GM12865 (cell line): ENCODE measurements around the gene FAAH.

ENCODE experiments used
- DNase-seq: peaks from one replicate; pipeline ENCODE4 v3.0.0; 2010; ENCODE audit warnings: low read depth
- H3K4me3 ChIP-seq: 2 replicates; pipeline ENCODE4 v1.5.1; 2011; ENCODE audit warnings: mild to moderate bottlenecking, low read depth, low read length, control low read depth
- CTCF ChIP-seq: IDR thresholded peaks from 2 replicates; pipeline ENCODE4 v1.5.1; 2011; ENCODE audit warnings: low read length, control low read depth, low read depth, inconsistent platforms; ENCODE audit not compliant: insufficient read depth; ENCODE audit errors: missing control alignments

FAAH gene

GRCh38 chr1:46422261-46422871 lies 28.2 kb downstream of the FAAH start:
- no peak overlapping the region for H3K4me3 ChIP-seq
- TF ChIP-seq CTCF: no peak
- DNase-seq: no peak

- no peak overlapping the region for H3K4me3 ChIP-seq
- no peak for TF ChIP-seq CTCF
- DNase-seq: no peak
These were observed 29.6 kb downstream of the FAAH start for GRCh38 chr1:46423574-46424240.

- DNase-seq: no peak
- no peak for TF ChIP-seq CTCF
- no peak overlapping the region for H3K4me3 ChIP-seq
These were observed 30.6 kb downstream of the FAAH start for GRCh38 chr1:46424730-46425129.

GRCh38 chr1:46425726-46426125 lies 31.6 kb downstream of the FAAH start:
- H3K4me3 ChIP-seq: no peak overlapping the region
- DNase-seq: no peak
- no peak for TF ChIP-seq CTCF

- DNase-seq: no peak
- no peak for TF ChIP-seq CTCF
- no peak overlapping the region for H3K4me3 ChIP-seq
These were observed 33.4 kb downstream of the FAAH start for GRCh38 chr1:46427541-46427940.

GRCh38 chr1:46429436-46429835 lies 35.3 kb downstream of the FAAH start:
- no peak for TF ChIP-seq CTCF
- no peak for DNase-seq
- no peak overlapping the region for H3K4me3 ChIP-seq

- DNase-seq: no peak
- H3K4me3 ChIP-seq: no peak overlapping the region
- no peak for TF ChIP-seq CTCF
These were observed 37.6 kb downstream of the FAAH start for GRCh38 chr1:46431695-46432094.
